GM19372 (cell line): ENCODE measurements around the gene CMTM4.
"Not testable (repeated sequence)": the region's sequence is repeated elsewhere in the genome, so short reads cannot be mapped to it uniquely, and the experiment has no call there.

Experiments
- ATAC-seq: cut with Tn5 transposase; IDR thresholded peaks from one replicate; pipeline ENCODE4 v1.9.1; 2021; ENCODE audit warnings: mild to moderate bottlenecking, low read depth, moderate library complexity; ENCODE audit not compliant: unreplicated experiment

The CMTM4 gene

GRCh38 chr16:66619534-66620428, 76.8 kb downstream of the CMTM4 start:
- ATAC-seq: no peak

DNA sequence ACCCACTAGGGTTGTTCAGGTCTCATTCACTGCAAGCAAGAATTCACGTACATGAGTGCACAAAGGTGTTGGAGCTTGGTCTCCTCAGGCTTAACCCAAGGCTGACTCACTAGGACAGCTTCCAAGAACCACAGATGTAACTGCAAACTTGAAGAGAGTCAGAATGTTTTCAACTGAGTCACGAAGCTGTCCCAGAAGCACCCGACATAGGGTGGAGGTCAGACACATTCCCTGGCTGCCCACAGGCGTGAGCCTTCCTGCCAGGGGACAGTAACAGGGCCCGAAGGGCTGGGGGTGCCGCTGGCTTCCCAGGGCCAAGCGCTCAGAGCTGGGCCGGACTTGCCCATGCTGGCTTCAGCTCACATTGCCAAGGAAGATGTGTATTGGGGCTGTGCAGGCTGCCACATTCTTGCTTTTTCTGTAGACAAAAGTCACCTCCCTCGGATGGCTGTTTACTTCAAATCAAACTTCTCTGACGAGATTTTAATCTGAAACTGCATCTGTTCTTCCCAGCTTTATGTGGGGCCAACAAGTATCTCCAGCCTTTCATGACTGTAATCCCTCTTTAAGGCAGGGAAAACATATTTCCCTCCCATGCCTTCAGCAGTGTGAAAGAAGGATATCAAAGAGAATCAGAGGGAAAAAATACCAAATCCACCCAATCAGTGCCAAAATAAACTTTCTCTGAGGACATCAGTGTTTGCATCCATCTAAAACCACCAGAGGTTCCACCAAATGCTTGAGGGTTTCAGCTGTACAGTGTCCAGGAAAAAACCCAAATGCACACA, 77.8 kb downstream of the CMTM4 start:
- ATAC-seq: no peak

GRCh38 chr16:66617728-66618127, 78.8 kb downstream of the CMTM4 start:
- ATAC-seq: no peak

DNA sequence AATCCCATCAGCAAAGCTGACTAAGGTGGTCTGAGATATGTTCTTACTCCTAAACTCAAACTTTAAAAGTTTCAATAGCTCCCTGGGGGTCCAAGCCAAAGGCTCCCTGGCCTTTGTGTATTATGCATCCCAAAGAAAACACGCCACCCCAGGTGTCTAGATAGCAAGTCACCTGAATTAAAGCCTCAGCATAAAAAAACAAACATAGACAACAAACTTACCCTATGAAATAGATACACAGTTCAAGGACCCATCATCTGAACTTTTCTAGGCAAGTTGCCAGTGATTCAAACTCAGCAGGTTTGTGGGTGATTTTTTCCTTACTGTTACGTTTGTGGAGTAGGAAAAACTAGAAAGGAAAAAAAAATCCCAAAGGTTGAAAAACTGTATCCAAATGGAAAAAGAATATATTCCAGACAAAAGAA, 79.5 kb downstream of the CMTM4 start:
- no peak for ATAC-seq

DNA sequence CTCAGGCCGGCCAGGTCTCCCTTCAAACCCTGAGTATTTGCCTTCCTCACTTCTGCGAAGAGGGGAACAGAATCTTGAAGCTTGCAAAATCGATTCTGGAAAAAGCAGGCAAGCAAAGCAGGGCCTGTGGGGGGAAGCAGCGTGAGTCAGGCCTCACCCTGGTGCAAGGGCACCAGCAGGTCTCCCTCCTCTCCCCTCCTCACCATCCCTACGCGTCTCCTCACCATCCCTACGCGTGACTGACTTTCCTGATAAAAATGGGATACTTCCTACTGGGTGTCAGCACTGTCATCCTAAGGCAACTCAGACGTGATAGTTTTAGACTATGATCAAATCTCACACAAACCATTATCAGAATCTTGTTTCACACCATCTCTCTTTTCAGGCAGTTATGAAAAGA, 80.0 kb downstream of the CMTM4 start:
- ATAC-seq: no peak

DNA sequence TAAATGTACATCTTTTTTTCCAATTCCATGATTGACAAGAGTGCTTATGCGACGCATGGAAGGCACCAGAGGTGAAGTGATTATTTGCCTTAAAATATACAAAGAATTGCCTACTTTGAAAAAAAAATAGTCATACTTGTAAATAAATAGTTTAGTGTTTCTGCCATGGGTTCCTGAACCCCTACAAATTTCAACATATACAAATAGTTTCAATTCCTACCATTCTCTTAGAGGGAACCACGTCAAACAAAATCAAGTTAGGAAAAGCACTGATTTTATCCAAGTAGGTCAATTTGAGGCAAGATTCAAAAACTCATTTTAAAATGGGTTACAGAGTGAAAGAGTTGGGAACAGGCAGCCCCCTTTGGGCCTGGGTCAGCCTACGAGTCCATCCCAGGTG, 80.4 kb downstream of the CMTM4 start:
- ATAC-seq: no peak

GRCh38 chr16:66614161-66614802, 82.3 kb downstream of the CMTM4 start:
- no peak for ATAC-seq

DNA sequence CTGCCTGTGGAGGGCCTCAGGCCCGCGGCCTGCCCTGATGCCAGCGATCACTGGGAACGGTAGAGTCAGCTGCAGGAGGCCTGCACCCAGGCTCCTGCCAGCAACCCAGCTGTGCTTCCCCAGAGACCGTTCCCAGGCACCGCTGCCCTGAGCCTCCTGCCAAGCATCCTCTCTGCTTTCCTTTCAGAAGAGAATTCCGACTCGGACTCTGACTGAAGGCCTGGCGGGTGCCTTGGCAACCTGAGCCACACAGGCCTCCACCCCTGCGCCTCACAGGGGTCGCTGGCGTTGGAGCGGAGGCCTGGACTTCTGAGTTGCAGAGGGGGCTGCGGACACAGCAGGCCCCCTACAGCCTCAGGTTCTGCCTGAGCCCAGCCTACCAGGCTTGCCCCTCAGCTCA, 84.1 kb downstream of the CMTM4 start:
- no peak for ATAC-seq

DNA sequence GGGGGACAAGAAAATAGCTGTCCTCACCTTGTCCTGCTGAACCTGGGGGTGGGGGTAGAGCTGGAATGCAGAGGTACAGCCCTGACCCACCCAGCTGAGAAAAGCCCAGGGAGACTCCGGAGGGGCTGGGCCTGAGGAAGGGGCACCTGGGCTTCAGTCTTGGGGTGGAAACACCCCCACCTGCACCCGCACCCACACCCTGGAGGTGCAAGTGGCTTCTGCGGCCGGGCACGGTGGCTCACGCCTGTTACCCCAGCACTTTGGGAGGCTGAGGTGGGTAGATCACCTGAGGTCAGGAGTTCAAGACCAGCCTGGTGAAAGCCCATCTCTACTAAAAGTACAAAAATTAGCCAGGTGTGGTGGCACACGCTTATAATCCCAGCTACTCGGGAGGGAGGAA, 84.6 kb downstream of the CMTM4 start:
- ATAC-seq: not testable (repeated sequence)

DNA sequence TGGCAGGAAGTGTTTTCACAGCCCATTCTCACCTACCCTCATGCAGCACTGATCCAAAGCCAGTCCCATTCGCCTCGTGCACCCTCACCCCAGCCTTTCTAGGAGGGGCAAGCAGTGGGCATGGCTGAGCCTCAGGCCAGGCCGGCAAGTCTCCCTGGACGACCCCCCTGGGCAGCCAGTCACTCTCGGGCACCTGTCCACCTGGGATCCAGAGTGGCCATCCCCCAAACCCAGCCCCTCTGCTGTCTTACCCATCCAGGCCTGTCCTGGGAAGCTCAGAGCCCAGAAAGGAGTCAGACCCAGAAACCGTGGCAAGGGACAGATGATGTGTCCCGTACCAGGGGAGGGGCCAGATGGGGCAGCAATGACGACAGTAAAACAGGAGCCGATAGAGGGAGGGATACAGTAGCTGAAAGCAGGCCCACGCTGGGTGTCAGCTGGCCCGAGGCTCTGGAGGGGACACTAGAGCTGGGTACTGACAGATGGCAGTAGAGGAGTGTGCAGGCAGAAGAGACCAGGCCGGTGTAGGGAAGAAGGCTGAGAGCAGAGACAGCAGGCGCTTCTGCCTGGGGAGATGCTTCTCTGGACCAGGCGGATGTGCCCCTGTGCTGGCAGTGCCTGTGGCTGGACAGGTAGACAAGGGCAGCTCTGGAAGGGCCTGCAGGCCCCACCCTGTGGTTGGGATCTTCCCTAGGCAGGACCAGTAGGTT, 86.3 kb downstream of the CMTM4 start:
- no peak for ATAC-seq

DNA sequence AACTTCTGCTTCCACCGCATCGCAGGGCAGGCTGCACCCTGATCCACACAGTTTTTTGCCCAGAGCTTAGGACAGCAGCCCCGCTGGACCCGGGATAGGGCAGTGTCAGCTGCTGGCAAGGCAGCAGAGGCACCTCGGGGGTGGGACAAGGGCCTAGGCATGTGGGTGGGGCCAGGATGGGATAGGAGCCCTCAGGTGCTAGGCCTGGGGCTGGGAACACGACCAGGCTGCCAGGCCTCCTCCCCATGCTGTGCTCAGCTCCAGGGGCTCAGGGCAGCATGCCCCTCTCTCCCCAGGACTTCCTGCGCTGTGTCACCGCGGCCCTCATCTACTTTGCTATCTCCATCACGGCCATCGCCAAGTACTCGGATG, 87.4 kb downstream of the CMTM4 start:
- ATAC-seq: no peak

DNA sequence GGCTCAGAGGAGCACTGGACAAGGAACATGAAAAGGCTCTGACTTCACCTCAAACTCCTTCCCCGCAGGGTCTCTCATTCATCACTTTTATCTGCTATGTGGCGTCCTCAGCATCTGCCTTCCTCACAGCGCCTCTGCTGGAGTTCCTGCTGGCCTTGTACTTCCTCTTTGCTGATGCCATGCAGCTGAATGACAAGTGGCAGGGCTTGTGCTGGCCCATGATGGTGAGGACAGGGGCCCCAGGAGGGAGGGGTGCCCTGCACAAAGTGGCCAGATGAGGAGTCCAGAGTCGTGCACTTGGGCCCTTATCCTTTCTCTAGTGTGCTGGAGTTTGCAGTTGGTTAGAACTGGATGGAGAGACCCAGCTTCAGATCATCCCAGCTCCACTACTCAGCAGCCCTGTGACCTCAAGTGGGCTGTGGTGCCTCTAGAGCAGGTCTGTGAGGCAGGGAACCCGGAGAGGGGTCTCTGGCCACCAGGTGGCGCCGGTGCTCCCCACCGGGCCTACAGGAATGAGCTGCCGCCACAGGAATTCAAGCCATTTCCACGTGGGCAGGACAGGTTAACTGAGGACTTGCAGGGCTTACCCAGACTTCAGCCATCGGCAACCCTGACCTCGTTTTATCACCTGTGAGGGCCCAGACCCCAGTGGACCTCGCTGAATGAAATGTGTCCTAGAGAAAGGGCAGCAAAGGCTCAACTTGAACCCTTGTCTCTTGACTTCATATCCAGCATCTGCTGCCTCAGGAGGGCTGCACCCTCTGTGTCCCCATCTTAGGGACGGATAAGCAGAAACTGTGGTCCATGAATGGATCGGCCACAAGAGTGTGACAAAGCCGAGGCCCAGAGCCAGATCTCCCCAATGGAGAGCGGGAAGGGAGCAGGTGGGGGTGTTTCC, 88.1 kb downstream of the CMTM4 start:
- ATAC-seq: no peak

DNA sequence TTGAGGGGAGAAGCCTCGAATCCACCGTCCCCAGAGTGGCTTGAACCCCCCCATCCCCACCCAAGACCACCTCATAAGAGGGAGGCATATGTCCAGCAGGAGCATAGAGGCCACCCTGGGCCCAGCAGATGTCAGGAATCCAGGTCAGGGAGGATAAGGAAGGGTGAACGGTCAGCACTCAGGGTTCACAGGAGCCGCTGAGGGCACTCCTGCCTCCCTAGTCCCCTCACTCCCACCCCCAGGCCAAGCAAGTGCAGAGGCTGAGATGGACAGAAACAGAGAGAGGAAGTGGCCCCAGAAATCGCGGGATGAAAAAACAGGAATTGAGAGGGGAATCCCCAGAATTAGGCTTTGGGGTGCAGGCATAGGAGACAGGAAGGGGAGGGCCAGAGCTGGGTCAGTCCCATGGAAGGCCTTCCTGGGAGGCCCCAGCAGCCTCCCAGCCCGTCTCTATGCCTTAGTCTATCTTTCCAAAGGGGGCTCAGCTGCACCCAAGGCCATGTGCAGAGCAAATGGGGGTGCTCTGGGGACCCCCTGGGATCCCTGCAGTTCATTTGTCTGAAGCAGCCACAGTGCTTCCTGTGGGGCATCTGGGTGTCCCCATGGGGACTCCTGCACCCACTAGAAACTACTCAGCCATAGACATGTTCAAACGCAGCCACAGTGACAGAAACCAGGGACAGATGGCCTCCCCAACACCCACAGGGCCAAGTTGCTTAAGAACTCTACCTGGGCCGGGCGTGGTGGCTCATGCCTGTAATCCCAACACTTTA, 90.4 kb downstream of the CMTM4 start:
- ATAC-seq: peak; percentile 31

DNA sequence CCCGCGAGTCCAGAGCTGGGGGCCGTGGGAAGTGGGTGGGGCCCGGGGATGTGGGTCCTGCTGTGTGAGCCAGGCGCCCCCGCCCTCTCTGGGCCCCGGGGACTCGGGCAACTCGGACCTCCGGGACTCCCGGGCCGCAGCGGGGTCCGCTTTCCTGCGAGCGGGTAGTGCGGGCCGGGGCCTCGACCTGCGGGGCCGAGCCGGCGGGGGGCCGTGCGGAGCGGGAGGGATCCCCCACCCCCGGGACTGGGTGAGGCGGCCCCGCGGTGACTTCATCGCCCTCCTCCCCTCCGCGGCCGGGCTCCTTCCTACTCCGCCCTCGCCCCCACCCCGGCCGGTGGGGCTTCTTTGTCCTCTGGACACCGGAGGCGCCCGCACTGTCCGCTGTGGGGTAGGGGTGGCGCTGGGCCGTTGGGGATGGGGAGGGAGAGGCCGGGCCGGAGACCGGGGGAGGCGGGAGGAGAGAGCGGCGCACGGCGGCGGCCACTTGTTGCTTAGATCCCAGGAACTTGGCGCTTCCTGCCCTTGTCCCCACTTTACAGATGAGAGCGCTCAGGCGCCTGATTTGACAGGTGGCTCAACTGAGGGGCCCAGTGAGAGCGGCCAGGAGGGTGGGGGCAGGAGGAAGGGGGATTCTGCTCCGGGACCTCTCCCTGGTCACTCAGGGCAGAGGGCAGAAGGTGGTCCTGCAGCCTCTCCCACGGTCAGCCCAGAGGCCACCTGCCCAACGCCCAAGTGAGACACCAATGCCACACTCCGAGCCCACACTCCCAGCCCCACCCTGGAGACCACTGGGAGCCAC, 91.2 kb downstream of the CMTM4 start:
- ATAC-seq: peak; percentile 16

GRCh38 chr16:66604376-66605176, 92.0 kb downstream of the CMTM4 start, which contains the start of gene CMTM3:
CMTM3 (plus strand) TSS chr16:66604704; CDS start chr16:66604806, 102 bp downstream.
- ATAC-seq: peak; percentile 55

DNA sequence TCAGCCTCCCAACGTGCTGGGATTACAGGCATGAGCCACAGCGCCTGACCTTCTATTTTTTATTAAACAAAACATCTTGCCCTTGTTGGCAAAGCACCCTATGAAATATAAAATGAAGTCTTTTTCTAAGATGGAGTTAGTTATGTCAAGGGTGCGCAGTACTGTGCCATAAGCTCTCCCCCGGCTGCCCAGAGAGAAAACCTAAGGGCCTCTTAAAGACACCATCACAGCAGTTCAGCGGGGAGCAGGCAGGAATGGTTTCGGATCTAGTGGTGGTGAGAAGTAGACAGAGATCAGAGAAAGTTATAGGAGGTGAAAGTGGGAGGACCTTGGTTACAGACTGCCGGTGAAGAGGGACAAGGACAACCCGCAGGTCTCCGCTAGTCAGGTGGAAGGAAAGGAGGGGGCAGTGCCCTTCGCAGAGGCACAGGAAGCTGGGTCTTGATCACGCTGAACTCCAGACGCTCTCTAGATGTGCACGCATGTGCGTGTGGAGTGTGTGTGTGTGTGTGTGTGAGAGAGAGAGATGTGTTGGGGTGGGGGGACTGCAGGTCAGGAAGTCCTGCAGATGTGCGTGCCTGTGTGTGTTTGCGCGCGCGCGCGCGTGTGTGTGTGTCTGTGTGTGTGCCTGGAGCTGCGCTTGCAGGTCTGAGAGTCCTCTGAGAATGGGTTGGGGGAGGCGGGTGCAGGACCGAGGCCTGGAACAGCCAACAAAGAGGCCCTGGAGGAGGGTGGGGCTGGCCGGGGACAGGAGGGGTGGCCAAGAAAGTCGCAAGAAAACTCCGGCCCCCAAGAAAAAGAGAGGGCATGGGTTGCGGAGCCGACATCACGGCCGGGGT, 92.8 kb downstream of the CMTM4 start:
- ATAC-seq: no peak
